Measurements from ENCODE around the gene L3MBTL3. TPM values are rescaled to one million over a fixed set of nuclear protein-coding genes. Genes with fewer than 3 reads are reported as not detected.
"Not testable (repeated sequence)": the region's sequence is repeated elsewhere in the genome, so short reads cannot be mapped to it uniquely, and the experiment has no call there.

L3MBTL3 gene
- total RNA-seq, 4 donors from 2014 or later = 8.1 to 18.1 (median 14.2) TPM

DNA sequence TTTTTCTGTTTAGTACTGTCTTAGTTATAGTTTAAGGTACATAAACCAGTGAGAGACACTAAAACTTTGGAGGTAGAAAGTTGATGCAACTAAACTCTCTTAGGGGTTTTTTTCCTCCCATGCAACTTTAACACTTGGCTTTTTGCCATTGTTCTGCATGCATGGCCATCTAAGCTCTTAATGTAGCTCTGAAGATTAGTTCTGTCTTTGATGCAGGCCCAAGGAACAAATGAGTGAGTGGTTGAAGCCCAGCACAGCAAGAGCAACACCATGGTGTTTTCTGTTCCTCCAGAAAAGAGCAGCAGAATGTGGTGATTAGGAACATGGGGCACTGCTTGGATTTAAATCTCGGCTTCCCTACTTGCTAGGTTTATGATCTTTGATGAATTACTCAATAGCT, 89.3 kb downstream of the L3MBTL3 start:
- Histone ChIP-seq H3K4me3 (replicated peaks in 1 of 3) (no peak overlapping the region), H3K36me3 (no peaks in the 10 kb centered on the region), H3K4me1 (no peaks in the 10 kb centered on the region), H3K27ac (no peak overlapping the region), H3K27me3 (no peaks in the 10 kb centered on the region), H3K9me3 (no peaks in the 10 kb centered on the region)
- peak in 1 of 2 donors; percentile 4 for DNase-seq
- 53 to 64% methylated on average over 1 of the region's 1 CpG for WGBS, 2 donors
- TF ChIP-seq POLR2A (IDR thresholded peaks at IDR 0.05) = no peak
- TF ChIP-seq, protein P1, sequence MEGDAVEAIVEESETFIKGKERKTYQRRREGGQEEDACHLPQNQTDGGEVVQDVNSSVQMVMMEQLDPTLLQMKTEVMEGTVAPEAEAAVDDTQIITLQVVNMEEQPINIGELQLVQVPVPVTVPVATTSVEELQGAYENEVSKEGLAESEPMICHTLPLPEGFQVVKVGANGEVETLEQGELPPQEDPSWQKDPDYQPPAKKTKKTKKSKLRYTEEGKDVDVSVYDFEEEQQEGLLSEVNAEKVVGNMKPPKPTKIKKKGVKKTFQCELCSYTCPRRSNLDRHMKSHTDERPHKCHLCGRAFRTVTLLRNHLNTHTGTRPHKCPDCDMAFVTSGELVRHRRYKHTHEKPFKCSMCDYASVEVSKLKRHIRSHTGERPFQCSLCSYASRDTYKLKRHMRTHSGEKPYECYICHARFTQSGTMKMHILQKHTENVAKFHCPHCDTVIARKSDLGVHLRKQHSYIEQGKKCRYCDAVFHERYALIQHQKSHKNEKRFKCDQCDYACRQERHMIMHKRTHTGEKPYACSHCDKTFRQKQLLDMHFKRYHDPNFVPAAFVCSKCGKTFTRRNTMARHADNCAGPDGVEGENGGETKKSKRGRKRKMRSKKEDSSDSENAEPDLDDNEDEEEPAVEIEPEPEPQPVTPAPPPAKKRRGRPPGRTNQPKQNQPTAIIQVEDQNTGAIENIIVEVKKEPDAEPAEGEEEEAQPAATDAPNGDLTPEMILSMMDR (IDR thresholded peaks at IDR 0.05) = no peak
- intact Hi-C loops (cut with DNase I) = no loop called here

DNA sequence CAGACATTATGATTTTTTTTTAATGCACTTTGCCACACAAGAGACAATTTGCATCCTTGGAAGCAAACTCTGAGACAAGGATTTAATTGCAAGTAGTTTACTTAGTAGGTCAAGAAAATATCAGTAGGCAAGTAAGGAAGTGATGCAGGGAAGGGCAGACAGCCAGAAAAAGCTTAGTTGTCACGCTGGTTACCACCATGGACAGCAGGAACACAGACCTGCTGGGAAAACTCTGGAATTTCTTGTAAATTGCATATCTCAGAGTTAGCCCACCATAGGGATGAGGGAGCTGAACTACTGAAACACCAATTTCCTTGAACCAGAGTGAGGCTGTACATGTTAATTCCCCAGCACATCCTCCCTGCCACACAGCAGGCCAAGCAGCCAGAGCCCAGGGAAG, 92.7 kb downstream of the L3MBTL3 start:
- Histone ChIP-seq H3K4me3 (replicated peaks in 1 of 3) (no peak overlapping the region), H3K4me1 (no peaks in the 10 kb centered on the region), H3K9me3 (no peaks in the 10 kb centered on the region), H3K27ac (no peak overlapping the region), H3K27me3 (no peaks in the 10 kb centered on the region), H3K36me3 (no peaks in the 10 kb centered on the region)
- intact Hi-C loops (cut with DNase I) = no loop called here
- 92 to 93% methylated on average over 1 of the region's 1 CpG for whole genome bisulfite sequencing, 2 donors
- DNase-seq = no peak
- TF ChIP-seq, protein P1 (IDR thresholded peaks at IDR 0.05) = no peak
- no peak for TF ChIP-seq POLR2A (IDR thresholded peaks at IDR 0.05)

DNA sequence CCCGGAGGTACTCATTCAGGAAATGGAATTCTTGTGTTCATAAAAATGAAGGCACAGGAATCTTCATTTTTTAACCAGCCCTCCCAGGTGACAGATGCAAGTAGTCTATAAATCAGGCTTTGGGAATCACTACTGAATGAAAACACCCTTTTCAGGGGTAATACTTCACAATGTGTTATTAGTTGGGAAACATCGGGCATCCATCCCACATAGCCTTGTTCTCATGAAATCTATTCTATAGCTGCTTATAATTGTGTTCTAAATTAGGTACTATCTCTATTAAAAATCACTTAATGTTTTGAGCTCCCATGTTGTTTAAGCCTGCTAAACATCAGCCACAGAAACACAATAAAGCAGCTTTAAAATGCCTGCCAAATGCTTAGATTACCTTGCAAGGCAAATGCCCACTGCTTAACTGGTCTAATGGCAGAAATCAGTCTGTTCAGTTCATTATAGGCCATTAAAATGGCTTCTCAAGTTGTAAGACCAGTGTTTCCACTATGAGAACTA, 94.9 kb downstream of the L3MBTL3 start:
- H3K27ac ChIP-seq = no peak overlapping the region
- intact Hi-C loops (cut with DNase I) = no loop called here
- no peaks in the 10 kb centered on the region for H3K4me1 ChIP-seq
- H3K36me3 ChIP-seq = no peaks in the 10 kb centered on the region
- no peak for DNase-seq
- H3K4me3 ChIP-seq (replicated peaks in 1 of 3) = no peak overlapping the region
- no peak for TF ChIP-seq POLR2A (IDR thresholded peaks at IDR 0.05)
- TF ChIP-seq, protein P1 (IDR thresholded peaks at IDR 0.05) = no peak
- no peaks in the 10 kb centered on the region for H3K9me3 ChIP-seq
- 88 to 99% methylated on average over 2 of the region's 2 CpGs for WGBS, 2 donors
- no peaks in the 10 kb centered on the region for H3K27me3 ChIP-seq

DNA sequence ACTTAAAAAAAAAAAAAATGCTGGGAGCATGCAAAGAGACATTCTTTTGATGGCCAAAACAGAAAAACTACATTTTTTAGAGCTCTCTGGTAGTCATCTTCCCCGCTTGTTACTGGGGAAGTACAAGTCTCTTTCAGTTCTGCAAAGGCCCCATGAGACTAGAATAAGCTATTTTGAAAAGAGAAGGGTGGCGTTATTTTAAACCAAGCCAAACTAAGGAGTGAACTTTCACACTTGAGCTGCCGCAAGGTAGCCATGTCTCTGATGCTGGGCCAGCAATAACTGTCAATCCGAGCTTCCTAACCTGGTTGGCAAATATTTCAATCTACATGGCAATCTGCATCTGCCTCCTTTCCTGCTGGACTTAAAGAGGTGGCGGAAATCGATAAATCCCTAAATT, 96.7 kb downstream of the L3MBTL3 start:
- no peak overlapping the region for H3K4me3 ChIP-seq (replicated peaks in 1 of 3)
- no peak for DNase-seq
- WGBS, 2 donors = 77 to 86% methylated on average over 6 of the region's 6 CpGs
- H3K9me3 ChIP-seq = no peaks in the 10 kb centered on the region
- no peak overlapping the region for H3K27ac ChIP-seq
- H3K36me3 ChIP-seq = no peaks in the 10 kb centered on the region
- intact Hi-C loops (cut with DNase I) = no loop called here
- TF ChIP-seq POLR2A (IDR thresholded peaks at IDR 0.05) = no peak
- TF ChIP-seq, protein P1 (IDR thresholded peaks at IDR 0.05) = no peak
- no peaks in the 10 kb centered on the region for H3K27me3 ChIP-seq
- H3K4me1 ChIP-seq = no peaks in the 10 kb centered on the region

DNA sequence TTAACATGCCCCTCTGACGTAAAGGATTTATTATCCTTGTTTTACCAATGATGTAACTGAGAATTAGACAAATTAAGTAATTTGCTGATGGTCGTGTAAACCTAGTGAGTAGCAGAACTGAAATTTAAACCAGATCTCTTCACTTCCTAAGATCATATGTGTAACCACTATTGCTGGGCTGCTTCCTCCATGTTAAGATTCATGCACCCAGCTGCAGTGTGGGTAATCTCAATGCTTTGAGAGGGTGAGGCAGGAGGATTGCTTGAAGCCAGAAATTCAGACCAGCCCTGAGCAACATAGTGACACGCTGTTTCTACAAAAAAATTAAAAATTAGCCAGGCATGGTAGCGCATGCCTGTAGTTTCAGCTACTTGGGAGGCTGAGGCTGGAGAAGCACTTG, 97.9 kb downstream of the L3MBTL3 start:
- H3K9me3 ChIP-seq = no peaks in the 10 kb centered on the region
- H3K27me3 ChIP-seq = no peaks in the 10 kb centered on the region

DNA sequence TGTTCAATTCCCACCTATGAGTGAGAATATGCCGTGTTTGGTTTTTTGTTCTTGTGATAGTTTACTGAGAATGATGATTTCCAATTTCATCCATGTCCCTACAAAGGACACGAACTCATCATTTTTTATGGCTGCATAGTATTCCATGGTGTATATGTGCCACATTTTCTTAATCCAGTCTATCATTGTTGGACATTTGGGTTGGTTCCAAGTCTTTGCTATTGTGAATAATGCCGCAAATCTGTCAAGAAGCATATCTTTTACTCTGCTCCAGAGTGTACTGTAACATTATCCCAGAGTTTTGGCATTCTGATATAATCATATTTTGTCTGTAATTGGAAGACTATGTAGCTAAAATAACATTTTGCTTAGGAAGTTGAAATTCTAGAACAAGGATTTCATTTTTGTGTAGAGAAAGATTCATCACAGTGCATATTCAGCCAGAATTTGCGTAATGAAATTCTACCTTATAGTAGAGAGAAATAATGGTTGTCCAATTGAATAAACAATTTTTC, 98.9 kb downstream of the L3MBTL3 start:
- 96 to 98% methylated on average over 2 to 3 of the region's 4 CpGs for WGBS, 2 donors
- intact Hi-C loops (cut with DNase I); H3K27ac ChIP-seq: not testable (repeated sequence)

More for the DNA sequence above, 97.9 kb downstream of the L3MBTL3 start:
- H3K27ac ChIP-seq = no peak overlapping the region
- no peak for DNase-seq
- H3K4me1 ChIP-seq = no peaks in the 10 kb centered on the region
- TF ChIP-seq POLR2A (IDR thresholded peaks at IDR 0.05) = no peak
- TF ChIP-seq, protein P1 (IDR thresholded peaks at IDR 0.05) = no peak
- WGBS, 2 donors = 95% methylated on average over 4 of the region's 4 CpGs
- intact Hi-C loops (cut with DNase I) = no loop called here
- no peaks in the 10 kb centered on the region for H3K36me3 ChIP-seq
- no peak overlapping the region for H3K4me3 ChIP-seq (replicated peaks in 1 of 3)

More for the DNA sequence above, 98.9 kb downstream of the L3MBTL3 start:
- not testable (repeated sequence) for H3K27me3 ChIP-seq; H3K36me3 ChIP-seq; H3K4me1 ChIP-seq; H3K9me3 ChIP-seq; H3K4me3 ChIP-seq (replicated peaks in 1 of 3); DNase-seq

Measured in thyroid gland (tissue), 4 donors.